Measurements from ENCODE around the gene SLC7A5.
"Not testable (repeated sequence)": the region's sequence is repeated elsewhere in the genome, so short reads cannot be mapped to it uniquely, and the experiment has no call there.

SLC7A5 gene

DNA sequence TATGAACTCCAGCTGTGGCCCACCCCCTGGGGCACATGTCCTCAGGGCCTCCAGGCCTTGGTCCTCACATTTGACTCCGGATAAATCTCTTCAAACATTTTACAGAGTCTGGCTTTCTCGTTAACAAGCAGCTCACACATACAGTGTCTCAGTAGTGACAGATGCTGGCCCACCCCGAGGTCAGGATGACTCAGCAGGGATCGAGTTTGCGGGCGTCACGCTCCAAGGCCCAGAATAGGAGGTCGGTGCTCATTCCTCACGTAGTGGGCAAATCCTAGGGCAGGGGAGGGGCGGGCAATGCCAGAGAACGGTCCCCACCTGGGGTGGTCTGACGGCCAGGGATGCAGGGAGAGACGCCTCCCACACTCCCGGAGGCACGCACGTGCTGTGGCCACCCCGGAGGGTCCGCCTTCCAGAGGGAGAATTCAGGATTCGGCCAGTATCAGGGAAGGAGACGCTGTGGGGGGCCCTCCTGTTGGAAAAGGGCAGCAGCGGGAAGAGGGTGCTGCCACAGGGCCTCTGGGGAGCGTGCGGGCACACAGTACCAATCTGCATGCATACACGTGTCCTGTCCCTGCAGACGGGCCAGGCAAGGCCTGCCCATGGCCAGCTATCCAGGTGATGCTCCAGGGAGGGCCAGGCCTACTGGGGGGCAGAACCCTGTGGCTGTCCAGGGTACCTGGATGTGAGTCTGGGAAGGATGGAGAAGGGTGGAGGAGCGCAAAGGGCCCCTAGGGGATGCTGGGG is 8.6 kb downstream of the SLC7A5 start:
- peak; percentile 68 for DNase-seq

DNA sequence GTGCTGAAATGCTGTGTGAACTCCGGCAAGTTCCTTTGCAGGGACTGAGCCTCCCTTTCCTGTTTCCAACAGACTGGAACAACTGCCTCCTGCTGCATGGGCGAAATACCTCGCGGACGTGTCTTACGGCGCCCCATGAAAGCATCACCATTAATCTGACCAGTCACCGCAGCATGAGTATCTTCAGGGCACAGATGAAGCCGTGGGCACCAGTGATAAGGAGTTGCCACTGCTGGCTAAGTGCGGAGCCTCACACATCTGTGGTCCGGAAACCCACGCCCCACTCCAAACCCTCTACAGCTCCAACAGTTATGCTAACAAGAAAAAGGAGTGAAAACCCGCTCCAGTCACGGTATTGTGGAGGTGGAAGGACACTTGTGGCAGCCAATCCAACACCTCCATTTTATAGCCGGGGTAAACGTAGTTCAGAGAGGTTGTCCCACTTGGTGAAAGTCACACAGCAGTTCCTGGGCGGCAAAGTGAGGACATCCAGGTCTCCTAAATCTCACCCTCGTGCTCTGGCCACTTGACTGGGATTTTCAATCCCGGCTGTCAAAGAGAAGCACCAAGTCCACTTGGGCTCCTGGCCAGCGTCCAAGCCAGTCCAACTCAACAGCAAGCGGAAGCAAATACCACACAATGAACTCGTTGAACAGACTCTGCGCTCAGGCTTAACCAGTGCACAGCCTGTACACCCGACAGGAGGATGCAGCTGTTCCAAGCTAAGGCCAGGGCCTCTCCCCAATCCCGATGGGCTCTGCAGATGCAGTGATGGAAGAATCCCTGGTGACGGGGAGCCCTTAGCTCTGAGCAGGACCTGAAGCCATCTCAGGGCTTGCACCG is 10.9 kb downstream of the SLC7A5 start:
- not testable (repeated sequence) for DNase-seq

DNA sequence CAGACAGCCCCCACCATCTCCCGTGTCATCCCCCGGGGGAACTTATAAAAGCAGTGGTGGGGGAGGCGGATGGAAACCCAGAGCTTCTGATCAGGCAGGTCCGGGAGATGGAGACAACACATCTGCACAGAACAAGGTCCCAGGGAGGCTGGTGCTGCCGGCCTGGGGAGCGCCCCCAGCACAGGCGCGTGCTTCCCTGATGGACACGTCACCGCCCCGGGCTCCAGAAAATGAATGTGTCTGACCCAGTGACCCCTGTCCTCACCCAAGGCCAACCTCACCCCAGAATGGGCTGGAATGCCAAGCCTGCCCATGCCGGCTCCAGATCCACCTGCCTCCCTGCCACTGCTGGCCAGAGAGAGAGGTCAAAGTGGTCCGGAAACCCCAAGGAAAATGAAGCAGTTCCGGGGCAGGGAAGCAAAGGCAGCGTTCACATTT is 12.5 kb downstream of the SLC7A5 start:
- no peak for DNase-seq

DNA sequence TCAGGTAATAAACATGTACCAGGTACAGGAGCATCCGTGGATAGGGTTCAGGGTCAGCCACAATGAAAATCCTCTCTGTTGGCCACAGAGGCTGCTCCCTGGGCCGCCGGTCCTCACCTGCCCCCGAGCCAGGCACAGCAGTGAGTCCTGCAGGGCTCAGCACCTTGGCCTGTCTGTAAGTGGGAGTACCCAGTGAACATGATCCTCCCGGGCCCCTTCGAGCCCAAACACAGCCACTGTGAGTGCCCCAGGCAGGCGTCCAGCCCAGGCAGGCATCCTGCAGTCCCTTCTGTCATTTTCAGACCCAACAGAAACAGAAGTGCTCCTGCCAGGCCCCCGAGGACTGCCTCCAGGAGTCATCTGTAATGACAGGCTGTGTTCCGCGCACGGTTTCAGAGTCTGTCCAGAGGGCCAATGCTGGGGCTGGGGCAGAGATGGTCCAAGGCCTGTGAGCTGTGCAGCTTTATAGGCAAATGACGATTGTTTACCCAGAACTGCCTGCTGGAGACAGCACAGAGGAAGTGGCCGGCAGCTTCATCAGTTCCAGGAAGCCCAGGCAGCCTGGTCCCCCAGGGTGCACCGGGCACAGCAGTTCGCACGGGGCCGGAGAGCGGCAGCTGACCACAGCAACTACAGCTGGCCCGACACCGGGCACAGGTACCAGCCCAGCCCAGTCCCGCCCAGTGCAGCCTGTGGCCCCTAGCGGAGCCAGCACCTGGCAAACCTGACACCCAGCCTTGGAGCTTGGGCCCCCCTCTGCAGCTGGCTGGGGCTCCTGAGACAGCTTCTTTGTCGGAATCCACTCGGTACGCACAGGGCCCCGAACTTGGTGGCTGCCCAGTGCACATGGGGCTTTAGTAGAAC is 13.2 kb downstream of the SLC7A5 start:
- no peak for DNase-seq

DNA sequence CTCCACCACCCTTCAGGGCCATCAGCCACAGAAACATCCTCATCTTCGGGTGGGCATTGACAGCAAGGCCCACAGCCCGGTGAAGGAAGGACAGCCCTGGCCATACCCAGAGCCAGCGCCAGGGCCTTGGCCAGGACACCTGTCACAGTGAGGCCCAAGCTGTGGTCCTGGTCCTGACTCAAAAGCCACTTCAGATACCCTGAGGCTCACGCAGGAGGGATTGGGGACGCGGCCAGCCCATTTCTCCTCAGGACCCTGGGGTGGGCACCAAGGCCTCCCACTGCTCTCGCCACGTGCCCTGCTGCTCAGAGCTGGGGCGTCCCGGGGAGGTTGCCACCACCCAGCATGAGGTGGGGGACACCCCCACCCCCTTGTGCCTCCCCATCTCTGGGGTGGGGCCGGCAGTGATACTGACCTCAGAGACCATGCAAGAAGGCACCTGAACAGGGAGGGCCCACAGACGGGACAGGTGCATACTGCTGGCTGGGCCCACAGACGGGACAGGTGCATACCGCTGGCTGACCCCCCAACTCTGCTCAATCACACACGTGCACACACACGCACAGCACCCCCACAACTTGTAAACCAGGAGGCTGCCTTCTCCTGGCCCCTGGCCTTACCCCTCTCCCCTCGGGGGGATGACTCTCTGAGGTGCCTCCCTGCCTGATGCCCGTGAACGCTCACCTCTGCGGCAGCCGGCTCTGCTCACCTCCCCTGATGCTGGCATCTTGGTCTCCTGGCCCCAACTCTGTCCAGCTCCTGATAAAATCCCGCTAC is 14.2 kb downstream of the SLC7A5 start:
- DNase-seq, result no peak

DNA sequence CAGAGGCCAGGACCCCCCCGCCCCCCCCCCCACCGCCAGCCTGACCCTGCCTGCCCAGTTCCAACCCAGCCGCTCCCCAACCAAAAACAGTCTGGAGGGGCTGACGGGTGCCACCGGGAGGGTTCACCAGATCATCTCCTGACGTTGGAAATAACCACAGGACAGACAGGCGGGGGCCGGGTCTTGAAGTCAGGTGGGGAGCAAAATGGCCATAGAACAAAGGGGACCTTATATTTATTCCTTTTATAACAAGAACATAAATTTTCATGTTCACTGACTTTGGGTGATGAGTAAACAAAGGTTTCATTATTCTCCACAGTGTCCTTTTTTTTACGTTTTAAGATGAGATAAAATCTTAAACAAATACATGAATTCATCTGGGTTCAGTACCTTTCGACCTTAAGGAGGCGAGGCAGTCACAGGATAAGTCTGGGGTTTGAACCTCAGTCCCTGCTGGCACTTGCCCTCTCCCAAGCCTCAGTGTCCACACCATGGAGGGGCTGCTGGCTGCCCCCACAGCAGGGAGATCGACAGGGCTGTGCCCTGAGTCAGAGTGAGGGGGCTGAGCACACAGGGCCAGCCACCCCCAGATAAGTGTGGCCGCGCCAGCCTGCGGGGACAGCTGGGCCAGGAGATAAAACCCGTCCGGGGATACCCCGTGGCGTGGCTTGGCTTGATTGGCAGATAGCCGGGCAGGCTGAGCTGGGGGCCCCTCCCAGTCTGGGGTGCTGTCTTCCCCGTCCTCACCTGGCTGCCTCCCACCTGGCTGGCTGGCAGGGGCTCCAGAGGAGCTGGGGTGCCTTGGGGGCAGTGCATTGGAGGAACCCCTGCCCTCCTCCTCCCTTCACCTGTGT is 15.0 kb downstream of the SLC7A5 start:
- no peak for DNase-seq

DNA sequence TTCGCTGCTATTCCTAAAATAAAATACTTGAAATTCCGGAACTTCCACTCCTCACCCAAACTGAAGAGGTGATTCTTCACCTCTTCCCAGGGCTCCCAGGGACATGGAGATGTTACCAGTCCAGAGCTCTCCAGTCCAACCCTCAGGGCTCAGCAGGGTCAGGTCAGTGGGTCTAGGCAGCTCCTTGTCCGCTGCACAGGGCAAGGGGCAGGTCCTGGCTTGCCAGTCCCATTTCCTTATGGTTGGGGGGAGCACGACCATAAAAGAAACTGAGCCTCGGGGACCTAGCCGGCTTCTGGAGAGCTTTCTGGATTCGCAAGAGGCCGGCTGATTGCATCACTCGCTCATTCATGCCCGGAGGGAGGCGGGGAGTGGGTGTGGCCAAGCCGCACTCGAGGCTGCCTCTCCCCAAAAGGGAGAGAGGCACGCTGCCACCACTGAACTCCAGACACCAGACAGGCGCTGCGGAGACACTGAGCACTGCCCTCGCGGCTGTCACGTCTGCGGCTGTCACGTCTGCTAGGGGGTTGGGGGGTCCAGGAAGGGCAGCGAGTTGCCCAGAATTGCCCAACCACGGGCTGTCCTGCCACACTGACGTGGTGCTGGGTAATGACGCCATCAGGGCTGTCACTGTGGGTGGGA is 15.8 kb downstream of the SLC7A5 start:
- DNase-seq, result peak; percentile 46

DNA sequence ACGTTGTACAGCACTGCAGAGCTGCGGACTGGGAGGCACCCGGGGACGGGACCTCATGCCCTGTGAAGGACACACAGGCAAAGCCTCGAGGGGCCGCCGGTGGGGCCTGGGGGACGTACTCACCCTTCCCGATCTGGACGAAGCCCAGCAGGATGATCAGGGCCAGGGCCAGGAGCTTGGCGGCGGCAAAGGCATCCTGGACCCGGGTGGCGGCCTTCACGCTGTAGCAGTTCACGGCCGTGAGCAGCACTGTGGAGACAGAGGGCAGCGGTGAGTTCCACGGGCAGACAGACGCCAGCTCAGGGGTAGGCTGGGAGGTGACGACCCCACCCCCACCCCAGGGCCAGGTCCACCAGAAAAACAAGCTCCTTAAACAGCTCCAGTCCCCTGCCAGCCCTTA is 17.7 kb downstream of the SLC7A5 start:
- DNase-seq, result no peak

DNA sequence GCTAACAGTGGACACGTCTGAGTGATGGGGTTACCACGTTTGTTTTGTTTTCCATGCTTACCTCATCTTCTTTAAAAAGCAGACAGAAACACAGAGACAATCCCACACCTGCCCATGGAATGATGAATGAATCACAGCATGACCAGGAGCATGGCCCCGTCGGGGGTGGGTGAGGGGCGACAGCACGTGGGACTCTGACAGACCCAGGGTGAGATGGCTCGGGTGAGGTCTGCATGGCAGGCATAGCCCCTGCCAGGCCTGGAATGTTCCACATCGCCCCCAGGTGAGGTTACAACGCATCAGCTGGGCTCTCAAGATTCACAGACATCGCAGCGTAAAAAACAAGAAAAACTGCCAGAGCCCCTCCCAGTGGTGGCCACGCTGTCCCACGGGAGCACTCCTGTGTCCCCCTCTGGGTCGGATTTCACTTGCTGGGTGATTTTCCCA is 18.1 kb downstream of the SLC7A5 start:
- DNase-seq, result no peak

DNA sequence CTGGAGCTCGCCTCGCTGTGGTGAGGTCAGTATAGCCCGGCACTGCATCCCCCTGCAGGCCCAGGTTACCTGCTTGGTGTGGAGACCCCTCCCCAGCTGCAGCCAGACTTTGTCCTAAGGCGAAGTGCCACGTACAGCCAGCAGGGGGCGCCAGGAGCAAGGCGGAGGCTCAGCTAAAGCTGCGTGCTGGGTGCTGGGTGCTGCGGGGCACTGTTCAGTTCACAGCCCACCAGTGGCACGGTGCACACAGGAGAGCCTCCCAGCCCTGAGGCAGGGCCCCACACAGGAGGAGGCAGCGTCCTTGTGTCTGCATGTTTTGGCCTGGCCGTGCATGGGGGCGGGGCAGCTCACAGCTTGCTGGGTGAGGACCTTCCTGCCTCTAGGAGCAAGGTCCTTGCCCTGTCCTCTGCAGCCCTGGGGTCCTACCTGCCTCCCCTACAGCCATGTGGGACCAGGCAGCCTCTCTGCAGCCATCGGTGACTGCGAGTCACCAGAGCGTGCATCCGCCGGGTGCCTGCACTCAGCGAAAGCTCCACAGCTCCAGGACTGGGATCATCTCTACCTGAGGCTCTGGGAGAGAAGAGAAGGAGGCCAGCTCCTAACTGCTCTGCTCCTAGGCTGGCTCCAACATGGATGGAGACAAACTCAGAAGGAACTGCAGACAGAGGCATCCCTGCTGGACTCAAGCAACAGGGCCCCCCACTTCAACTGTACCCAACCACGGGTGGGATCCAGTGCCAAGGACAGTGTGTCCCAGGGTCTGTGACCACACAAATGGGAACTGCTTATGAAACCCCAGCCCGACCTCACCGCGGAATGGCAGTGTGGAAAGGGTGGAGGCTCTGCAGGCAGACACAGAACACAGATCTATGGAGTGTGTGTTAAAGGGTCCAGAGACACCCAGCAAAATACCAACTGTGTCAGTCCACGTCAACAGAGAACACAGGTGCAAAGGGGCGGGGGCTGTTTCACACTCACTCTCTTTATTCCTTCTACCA is 19.0 kb downstream of the SLC7A5 start:
- DNase-seq, result no peak

DNA sequence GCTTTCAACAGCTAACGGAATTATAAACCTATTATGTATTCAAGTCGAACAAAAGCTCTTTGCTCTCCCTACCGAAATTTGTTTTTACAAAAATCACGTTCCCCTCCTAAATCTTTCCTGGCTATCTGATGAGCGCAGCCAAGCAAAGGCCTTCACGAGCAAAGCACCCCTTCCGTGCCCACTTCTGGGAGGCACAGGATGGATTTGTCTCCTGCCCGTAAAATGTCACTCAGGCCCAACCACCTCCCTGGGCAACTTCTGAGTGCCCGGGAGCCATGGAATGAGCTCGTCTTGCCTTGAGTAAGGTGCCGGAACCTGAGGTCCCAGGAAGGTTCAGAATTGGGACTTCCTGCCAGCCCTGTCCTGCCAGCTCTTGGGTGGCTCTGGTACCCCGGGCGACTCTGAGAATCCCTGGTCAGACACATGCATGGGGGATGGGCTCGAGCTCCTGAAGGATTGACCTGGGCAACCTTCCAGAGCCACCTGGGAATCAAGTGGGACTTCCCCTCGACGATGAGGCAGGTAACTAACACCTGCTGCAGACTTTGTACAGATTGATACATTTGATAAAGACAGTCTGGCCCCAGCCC is 19.8 kb downstream of the SLC7A5 start:
- no peak for DNase-seq

DNA sequence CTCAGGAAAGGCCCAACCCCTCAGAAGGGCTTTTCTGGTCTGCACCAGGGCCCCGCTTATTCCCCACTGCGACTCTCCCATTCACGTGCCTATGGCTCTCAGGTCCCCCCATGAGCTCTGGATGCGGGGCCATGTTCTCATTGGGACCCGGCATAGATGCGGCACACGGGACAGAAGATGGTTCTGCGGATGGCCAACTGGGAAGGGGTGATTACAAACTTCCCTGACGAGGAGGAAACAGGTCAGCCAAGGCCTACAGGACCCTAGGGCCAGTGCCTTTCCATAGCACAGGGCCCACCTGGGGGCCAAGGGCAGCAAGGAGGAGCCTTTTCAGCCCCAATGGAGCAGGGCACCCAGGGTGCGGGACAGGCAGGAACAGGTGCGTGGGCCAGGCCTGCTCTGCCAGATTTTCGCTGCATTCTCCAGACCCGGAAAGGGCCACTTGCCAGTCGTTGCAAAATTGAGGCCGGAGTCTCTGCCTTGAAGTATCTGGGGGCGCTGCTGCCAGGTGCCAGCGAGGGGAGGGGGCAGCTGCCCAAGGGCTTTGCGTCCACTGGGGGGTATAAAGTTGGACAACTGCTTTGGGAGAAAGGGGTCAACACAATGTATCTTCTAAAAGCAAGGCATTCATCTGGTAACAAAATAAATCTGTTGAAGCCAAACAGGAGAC is 20.5 kb downstream of the SLC7A5 start:
- DNase-seq, result no peak

DNA sequence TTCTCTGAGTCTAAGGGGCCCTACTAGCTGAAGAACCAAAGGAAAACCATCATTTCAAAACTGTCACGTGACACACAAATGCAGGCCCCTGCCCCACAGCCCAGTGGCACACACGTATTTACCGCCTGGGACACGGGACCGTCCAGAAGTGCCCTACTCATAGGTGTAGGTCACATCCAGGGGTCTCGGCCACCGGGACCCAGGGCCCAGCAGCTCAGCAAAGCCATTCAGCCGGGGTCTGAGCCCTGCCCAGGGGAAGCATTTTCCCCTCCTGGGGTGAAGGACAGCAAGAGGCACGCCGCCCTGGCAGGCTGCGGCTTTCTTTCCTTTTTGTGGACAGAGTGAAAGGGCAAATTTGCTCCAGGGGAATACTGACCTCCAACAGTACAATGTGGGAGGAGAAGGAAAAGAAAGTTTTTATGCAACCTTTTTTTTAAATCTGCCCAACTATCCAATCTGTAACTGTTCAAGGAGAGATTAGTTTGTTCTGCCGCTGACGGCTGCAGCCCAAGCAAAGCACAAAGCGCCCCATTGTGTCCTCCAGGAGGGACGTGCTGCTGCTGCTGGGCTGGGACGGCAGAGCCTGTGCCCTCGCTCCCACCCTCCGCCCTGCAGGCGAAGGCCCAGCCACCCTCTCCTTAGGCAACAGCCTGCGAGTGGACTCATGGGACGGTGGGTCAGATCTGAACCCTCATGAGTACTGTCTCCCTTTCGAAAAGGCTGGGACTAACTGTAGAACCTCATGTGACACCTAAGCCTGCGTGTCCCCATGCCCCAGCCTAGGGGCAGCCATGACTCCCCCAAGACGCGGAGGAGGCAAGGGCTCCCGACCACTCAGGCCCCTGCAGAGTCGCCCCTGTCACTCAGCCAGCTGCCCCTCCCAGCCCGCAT is 21.3 kb downstream of the SLC7A5 start:
- no peak for DNase-seq

DNA sequence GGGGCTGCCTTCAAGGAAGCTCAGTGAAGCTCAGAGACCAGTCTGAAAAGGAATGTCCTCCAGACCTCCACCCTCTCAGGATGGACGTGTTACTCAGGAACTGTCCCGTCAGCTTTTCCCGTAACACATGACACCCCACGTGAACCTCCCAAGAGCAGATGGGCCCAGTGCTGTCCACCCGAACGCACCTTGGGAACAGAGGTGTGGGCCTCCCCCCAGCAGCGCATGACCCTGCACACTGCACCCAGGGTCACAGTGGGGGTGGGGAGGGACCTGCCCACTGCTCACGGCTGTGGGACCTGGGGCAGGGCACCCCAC is 21.9 kb downstream of the SLC7A5 start:
- DNase-seq, result no peak

DNA sequence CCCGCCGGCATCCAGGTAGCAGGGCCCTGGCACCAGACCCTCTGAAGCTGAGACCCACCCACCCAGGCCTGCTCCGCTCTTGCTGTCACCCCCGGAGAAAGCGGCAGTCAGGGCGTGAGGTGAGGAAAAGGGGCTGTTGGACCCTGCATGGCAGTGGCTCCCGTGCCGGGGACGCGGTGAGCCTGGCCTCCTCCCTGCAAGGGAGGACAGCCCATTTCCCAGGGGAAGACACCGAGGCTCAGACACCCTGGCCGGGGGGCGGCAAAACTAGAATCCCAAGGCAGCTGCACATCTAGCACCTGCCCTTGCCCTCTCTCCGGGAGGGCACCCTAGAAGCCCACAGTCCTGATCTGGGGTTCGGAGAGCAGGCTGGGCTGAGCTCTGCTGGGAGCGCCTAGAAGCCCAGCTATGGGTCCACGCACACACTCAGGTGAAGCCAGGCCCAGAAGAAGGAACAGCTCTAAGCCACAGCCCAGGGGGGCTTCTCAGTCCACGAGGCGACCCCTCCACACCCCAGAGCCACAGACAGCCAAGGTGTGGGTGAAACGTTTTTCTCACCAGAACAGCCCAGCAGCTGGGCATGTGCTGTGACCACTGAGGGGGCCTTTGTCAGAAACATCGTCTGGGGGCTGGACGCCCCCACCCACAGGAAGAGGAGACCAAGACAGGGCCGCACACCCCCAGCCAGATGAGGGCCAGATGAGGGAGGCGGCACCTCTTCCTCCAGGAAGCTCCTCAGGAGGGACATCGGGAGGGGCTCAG is 22.4 kb downstream of the SLC7A5 start:
- no peak for DNase-seq

DNA sequence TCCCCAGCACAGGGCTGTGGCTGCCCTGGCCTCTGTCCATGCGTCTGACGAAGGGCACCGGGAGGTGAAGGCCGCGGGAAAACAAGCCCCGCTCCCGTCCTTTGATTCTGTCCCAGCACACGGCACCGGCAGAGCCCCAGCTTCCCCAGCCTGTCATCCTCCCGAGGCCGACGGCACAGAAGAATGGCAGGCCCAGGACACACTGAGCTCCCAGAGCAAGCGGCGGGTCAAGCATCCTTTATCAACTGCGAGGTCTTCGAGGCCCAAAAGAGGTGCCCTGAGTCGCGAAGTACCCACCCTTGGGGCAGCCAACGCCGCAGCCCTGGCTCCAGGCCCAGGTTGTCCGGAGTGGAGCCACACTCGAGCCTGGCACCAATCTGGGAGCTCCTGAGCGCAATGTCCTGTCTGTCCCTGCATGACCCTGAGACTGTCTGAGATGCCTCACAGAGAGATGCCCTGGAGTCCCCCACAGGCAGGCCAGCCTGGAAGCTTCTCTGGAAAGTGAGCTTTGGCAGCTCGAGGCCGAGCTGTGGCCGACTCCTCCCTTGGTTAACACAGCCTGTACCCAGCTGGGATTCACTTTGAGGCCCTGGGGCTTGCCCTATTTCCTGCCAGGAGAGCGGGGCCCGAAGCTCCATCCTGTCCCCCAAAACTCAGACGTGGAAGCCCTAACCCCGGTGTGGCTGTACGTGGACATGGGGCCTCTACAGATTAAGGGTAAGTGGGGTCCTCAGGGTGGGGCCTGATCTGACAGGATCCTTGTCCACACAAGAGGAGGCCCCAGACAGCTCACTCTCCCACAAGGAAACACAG is 23.3 kb downstream of the SLC7A5 start:
- DNase-seq, result no peak
